Astrocyte (in vitro differentiated cells and primary cell): ENCODE data around the gene APBB1.

Experiments used
- EZH2 ChIP-seq: IDR thresholded peaks from 2 replicates; pipeline ENCODE4 v1.6.1; 2012; ENCODE audit warnings: mild to moderate bottlenecking, low read length, inconsistent platforms; ENCODE audit not compliant: insufficient read depth
- TF ChIP-seq, protein P1 (sequence below): IDR thresholded peaks from 2 replicates; pipeline ENCODE4 v1.5.1; 2011; ENCODE audit warnings: low read depth, mild to moderate bottlenecking, inconsistent platforms, low read length, moderate library complexity; ENCODE audit not compliant: insufficient read depth

DNA sequence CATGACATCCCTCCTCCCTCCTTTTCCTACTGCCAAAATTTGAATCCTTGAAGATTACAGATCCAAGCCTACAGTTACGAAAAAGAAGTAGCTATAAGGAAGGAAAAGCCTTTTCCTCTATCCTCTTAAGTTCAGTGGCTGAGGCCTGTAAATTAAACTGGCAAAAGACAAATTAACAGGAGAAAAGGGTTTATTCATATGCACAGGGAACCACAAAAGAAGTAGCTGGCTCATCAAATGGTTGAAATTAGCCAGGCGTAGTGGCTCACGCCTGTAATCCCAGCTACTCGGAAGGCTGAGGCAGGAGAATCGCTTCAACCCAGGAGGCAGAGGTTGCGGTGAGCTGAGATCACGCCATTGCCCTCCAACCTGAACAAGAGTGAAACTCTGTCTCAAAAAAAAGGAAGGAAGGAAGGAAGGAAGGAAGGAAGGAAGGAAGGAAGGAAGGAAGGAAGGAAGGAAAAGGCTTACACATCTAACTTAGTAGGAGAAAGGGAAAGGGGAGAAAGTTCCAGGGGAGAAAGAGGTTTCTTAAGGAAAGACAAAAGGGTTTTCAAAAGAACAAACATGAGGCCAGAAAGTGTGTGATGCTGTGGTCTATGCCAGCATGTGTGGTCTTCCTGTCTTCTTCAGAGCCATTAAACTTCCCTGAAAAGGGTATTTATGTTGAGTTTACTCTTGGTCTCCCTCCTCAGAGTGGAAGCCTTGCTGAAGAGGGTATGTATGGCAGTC is 33.7 kb downstream of the APBB1 start:
- TF ChIP-seq, protein P1, sequence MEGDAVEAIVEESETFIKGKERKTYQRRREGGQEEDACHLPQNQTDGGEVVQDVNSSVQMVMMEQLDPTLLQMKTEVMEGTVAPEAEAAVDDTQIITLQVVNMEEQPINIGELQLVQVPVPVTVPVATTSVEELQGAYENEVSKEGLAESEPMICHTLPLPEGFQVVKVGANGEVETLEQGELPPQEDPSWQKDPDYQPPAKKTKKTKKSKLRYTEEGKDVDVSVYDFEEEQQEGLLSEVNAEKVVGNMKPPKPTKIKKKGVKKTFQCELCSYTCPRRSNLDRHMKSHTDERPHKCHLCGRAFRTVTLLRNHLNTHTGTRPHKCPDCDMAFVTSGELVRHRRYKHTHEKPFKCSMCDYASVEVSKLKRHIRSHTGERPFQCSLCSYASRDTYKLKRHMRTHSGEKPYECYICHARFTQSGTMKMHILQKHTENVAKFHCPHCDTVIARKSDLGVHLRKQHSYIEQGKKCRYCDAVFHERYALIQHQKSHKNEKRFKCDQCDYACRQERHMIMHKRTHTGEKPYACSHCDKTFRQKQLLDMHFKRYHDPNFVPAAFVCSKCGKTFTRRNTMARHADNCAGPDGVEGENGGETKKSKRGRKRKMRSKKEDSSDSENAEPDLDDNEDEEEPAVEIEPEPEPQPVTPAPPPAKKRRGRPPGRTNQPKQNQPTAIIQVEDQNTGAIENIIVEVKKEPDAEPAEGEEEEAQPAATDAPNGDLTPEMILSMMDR = no peak
- TF ChIP-seq EZH2 = no peak
